ENCODE measurements around the gene PRKAG2.

PRKAG2 gene

GRCh38 chr7:151744656-151745638 is 132.0 kb downstream of the PRKAG2 start:
- DNase-seq (ENCODE audit: low read depth) = no peak

GRCh38 chr7:151744051-151744580 is 132.8 kb downstream of the PRKAG2 start:
- no peak for DNase-seq (ENCODE audit: low read depth)

GRCh38 chr7:151743481-151743983 is 133.4 kb downstream of the PRKAG2 start:
- no peak for DNase-seq (ENCODE audit: low read depth)

GRCh38 chr7:151742713-151743480 is 134.0 kb downstream of the PRKAG2 start:
- DNase-seq (ENCODE audit: low read depth) = no peak

- DNase-seq (ENCODE audit: low read depth) = no peak
Observed at GRCh38 chr7:151741585-151741984, 135.3 kb downstream of the PRKAG2 start.

GRCh38 chr7:151740081-151740851 is 136.6 kb downstream of the PRKAG2 start:
- no peak for DNase-seq (ENCODE audit: low read depth)

- no peak for DNase-seq (ENCODE audit: low read depth)
Observed at GRCh38 chr7:151738925-151739324, 138.0 kb downstream of the PRKAG2 start.

GRCh38 chr7:151736403-151736909 is 140.5 kb downstream of the PRKAG2 start:
- DNase-seq (ENCODE audit: low read depth) = no peak

GRCh38 chr7:151735851-151736402 is 141.0 kb downstream of the PRKAG2 start:
- DNase-seq (ENCODE audit: low read depth) = no peak

- no peak for DNase-seq (ENCODE audit: low read depth)
Observed at GRCh38 chr7:151735186-151735850, 141.6 kb downstream of the PRKAG2 start.

- DNase-seq (ENCODE audit: low read depth) = no peak
Observed at GRCh38 chr7:151732834-151733592, 143.9 kb downstream of the PRKAG2 start.

- no peak for DNase-seq (ENCODE audit: low read depth)
Observed at GRCh38 chr7:151732292-151732691, 144.6 kb downstream of the PRKAG2 start.

GRCh38 chr7:151731022-151731441 is 145.9 kb downstream of the PRKAG2 start:
- DNase-seq (ENCODE audit: low read depth) = no peak

GRCh38 chr7:151730591-151730990 is 146.3 kb downstream of the PRKAG2 start:
- DNase-seq (ENCODE audit: low read depth) = no peak

- no peak for DNase-seq (ENCODE audit: low read depth)
Observed at GRCh38 chr7:151729521-151729921, 147.4 kb downstream of the PRKAG2 start.

GRCh38 chr7:151728746-151729145 is 148.2 kb downstream of the PRKAG2 start:
- no peak for DNase-seq (ENCODE audit: low read depth)

- DNase-seq (ENCODE audit: low read depth) = no peak
Observed at GRCh38 chr7:151728286-151728660, 148.6 kb downstream of the PRKAG2 start.

- no peak for DNase-seq (ENCODE audit: low read depth)
Observed at GRCh38 chr7:151727579-151728285, 149.2 kb downstream of the PRKAG2 start.
